ENCODE measurements around the gene RCBTB1. TPM values are rescaled to one million over a fixed set of nuclear protein-coding genes. Genes with fewer than 3 reads are reported as not detected.

RCBTB1 gene
- total and polyA plus RNA-seq, 2 donors from 2014 or later: 14.8 to 18.9 TPM

- no peak overlapping the region for H3K9ac ChIP-seq (ENCODE audit: low read length in 3 of 3)
- no peak for FAIRE-seq
- H3K36me3 ChIP-seq (ENCODE audit: control insufficient read depth in 2 of 3, insufficient read depth in 3 of 3, low read length in 3 of 3): peaks cover 3 to 12% (median 7%) of the 10 kb centered on the region in 3 donors
- no peak overlapping the region for H3K4me3 ChIP-seq (ENCODE audit: low read length in 3 of 3)
- H3K9me3 ChIP-seq (ENCODE audit: control insufficient read depth in 2 of 3, insufficient read depth in 1 of 3, low read length in 3 of 3): peaks cover 0 to 1% (median 0%) of the 10 kb centered on the region in 3 donors
- intact Hi-C loops (cut with DNase I): no loop called here
- no peak overlapping the region for H3K27ac ChIP-seq (ENCODE audit: low read depth in 2 of 2, low read length in 2 of 2)
- H3K4me1 ChIP-seq (ENCODE audit: control insufficient read depth in 2 of 3, insufficient read depth in 2 of 3, low read depth in 1 of 3, low read length in 3 of 3): peaks cover 0 to 9% (median 0%) of the 10 kb centered on the region in 3 donors
- no peak for TF ChIP-seq CTCF (IDR thresholded peaks at IDR 0.05; ENCODE audit: borderline replicate concordance, extremely low read depth, insufficient read depth)
- no peaks in the 10 kb centered on the region for H3K27me3 ChIP-seq (ENCODE audit: control insufficient read depth, insufficient read depth, low read length)
- DNase-seq: no peak
Observed at GRCh38 chr13:49559006-49559405, 26.4 kb downstream of the RCBTB1 start.

GRCh38 chr13:49554387-49554786, 31.0 kb downstream of the RCBTB1 start:
- DNase-seq (no peak), FAIRE-seq (no peak)
- Histone ChIP-seq H3K4me1 (ENCODE audit: control insufficient read depth in 2 of 3, insufficient read depth in 2 of 3, low read depth in 1 of 3, low read length in 3 of 3) (no peaks in the 10 kb centered on the region), H3K9me3 (ENCODE audit: control insufficient read depth in 2 of 3, insufficient read depth in 1 of 3, low read length in 3 of 3) (peaks cover 0 to 1% (median 0%) of the 10 kb centered on the region in 3 donors), H3K4me3 (ENCODE audit: low read length in 3 of 3) (no peak overlapping the region), H3K27me3 (ENCODE audit: control insufficient read depth, insufficient read depth, low read length) (no peaks in the 10 kb centered on the region), H3K27ac (ENCODE audit: low read depth in 2 of 2, low read length in 2 of 2) (no peak overlapping the region), H3K9ac (ENCODE audit: low read length in 3 of 3) (no peak overlapping the region), H3K36me3 (ENCODE audit: control insufficient read depth in 2 of 3, insufficient read depth in 3 of 3, low read length in 3 of 3) (peaks cover 3 to 19% (median 15%) of the 10 kb centered on the region in 3 donors)
- TF ChIP-seq CTCF (IDR thresholded peaks at IDR 0.05; ENCODE audit: borderline replicate concordance, extremely low read depth, insufficient read depth): no peak
- intact Hi-C loops (cut with DNase I): no loop called here

- DNase-seq (no peak), FAIRE-seq (no peak)
- H3K27ac ChIP-seq (ENCODE audit: low read depth in 2 of 2, low read length in 2 of 2): no peak overlapping the region
- intact Hi-C loops (cut with DNase I): no loop called here
- TF ChIP-seq CTCF (IDR thresholded peaks at IDR 0.05; ENCODE audit: borderline replicate concordance, extremely low read depth, insufficient read depth): no peak
- H3K9me3 ChIP-seq (ENCODE audit: control insufficient read depth in 2 of 3, insufficient read depth in 1 of 3, low read length in 3 of 3): peaks cover 0 to 1% (median 0%) of the 10 kb centered on the region in 3 donors
- H3K4me3 ChIP-seq (ENCODE audit: low read length in 3 of 3): no peak overlapping the region
- peaks cover 0 to 18% (median 15%) of the 10 kb centered on the region in 3 donors for H3K36me3 ChIP-seq (ENCODE audit: control insufficient read depth in 2 of 3, insufficient read depth in 3 of 3, low read length in 3 of 3)
- no peaks in the 10 kb centered on the region for H3K27me3 ChIP-seq (ENCODE audit: control insufficient read depth, insufficient read depth, low read length)
- H3K9ac ChIP-seq (ENCODE audit: low read length in 3 of 3): no peak overlapping the region
- H3K4me1 ChIP-seq (ENCODE audit: control insufficient read depth in 2 of 3, insufficient read depth in 2 of 3, low read depth in 1 of 3, low read length in 3 of 3): no peaks in the 10 kb centered on the region
Observed at GRCh38 chr13:49553888-49554287, 31.5 kb downstream of the RCBTB1 start.

Measured in kidney (tissue), 14 donors.